HG02798 (cell line): ENCODE measurements around the gene DAAM2.

ENCODE experiments used
- ATAC-seq: cut with Tn5 transposase; IDR thresholded peaks from one replicate; pipeline ENCODE4 v1.9.1; 2021; ENCODE audit warnings: mild to moderate bottlenecking; ENCODE audit not compliant: unreplicated experiment, poor library complexity

Gene DAAM2

DNA sequence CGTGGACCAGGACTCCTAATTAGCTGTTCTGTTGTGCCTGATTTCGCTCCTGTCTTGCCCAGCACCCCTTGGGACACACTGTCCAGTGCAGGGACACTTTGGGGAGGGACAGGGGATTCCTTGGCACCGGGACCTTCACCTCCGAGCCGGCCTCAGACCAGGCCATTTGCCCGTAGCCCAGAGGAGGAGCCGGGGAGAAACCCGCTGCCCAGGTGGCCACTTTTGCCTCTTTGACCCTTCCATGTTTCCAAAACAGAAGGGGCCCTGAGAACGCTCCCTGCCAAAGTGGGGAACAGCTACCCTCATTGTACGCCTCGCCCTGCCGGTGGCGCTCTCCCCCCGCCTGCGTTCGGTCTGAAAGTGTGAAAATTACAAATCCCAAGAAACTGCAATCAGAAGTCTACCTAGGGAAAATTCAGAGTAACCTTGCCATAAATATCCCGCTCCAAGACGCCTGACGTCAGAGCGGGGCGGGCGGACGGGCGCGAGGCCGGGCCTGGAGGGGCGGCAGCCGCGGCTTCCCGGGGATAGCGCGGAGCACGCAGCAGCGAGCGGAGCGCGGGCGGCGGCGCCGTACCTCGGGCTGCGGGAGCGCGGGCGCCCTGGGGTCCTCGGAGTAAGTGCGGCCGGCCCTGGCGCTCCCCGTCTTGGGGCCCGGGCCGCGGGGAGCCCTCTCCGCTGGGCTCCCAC lies at the start of gene DAAM2:
Gene DAAM2 (plus strand): TSS at position 527 of the 690 bp plus-strand sequence. CDS start 63,927 bp downstream, outside the sequence.
- no peak for ATAC-seq

DNA sequence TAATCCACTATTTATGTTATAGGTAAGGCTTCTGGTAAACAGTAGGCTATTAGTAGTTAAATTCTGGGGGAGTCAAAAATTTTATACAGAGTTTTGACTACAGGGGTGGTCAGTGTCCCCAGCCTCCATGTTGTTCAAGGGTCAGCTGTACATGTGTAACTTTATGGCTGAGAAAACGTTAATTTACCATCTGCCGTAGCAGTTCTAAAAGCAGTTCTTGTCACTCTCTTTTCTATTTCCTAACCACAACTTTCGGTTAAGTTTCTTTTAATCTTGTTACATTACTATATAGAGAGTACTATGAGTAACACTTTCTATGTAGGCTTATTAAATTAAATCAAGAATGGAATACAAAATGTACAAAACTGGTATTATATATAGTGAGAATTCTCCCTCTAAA lies 45.4 kb upstream of the DAAM2 start:
- no peak for ATAC-seq

DNA sequence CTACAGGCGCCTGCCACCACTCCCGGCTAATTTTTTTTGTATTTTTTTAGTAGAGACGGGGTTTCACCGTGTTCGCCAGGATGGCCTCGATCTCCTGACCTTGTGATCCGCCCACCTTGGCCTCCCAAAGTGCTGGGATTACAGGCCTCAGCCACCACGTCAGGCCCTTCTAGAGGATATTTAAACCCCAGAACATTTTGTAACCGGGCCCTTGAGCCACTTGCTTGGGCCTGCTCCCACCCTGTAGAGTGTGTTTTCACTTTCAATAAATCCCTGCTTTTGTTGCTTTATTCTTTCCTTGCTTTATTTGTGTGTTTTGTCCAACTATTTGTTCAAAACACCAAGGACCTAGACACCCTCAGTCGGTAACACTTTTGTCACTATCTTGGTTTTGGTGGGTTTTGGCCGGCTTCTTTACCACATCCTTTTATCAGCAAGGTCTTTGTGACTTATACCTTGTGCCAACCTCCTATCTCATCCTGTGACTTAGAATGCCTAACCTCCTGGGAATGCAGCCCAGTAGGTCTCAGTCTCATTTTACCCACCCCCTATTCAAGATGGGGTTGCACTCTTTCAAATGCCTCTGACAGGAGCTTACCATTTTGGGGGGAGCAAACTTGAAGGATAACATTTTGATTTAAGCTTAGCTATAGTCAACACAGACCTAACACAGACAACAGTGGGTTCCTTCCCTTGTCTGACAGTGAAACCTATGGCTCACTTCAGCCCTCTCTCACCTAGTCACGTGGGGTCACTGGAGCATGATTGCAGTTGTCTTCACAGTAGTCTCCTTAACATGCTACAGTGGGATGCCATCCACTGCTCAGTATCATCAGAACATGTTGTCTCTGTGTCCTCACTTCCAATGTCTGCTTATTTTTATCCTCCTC lies 39.1 kb upstream of the DAAM2 start:
- ATAC-seq, result no peak

DNA sequence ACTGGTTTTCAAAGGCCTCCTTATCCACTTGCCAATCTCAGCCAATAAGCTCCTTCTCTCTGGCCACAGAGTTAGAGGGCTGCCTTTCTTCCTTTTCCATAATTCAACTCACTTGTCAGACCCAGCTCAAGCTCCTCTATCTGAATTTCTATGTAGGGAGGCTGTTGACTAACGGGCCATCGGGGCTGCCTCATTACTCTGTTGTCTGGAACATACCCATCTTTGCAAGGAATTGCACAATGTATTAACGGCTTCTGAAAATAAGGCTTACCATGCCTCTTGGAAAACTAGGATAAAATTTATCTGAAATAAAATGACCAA lies 38.5 kb upstream of the DAAM2 start:
- no peak for ATAC-seq

DNA sequence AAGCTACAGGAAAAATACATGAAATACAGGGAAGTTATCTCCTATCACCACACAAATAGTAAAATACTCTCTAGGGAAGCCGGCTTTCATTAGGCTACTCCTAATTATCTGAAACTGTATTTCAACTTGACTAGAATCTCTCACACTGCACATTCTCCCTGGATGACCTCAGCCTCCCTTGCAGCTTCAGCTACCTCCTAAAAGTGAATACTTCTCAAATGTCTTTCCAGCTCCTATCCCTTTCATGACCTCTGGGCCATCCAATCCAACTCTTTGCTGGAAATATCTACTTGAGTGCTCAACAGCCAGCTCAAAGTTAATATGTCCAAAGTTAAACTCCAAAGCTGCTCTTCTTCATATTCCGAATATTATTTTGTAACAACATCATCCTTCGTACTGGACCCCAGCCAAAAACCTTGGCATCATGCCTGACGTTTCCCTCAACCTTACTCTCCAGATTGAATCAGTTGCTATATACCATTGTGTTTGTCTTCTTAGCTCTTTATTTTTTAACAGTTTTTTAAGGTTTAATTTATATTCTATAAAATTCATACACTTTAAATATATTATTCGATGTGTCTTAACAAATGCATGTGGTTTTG lies 37.6 kb upstream of the DAAM2 start:
- no peak for ATAC-seq

DNA sequence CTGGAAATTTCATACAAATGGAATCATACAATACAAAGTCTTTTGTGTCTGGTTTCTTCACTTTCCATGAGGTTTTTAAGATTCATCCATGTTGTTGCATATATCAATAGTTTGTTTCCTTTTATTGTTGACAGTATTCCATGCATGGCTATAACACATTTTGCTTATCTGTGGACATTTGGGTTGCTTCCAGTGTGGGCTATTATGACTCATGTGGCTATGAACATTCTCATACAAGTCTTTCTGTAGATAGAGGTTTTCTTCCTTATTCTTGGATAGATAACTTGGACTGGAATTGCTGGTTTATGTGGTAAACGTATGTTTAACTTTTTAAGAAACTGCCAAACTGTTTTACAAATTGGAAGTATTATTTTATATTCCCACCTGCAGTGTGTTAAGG lies 36.9 kb upstream of the DAAM2 start:
- ATAC-seq, result no peak

DNA sequence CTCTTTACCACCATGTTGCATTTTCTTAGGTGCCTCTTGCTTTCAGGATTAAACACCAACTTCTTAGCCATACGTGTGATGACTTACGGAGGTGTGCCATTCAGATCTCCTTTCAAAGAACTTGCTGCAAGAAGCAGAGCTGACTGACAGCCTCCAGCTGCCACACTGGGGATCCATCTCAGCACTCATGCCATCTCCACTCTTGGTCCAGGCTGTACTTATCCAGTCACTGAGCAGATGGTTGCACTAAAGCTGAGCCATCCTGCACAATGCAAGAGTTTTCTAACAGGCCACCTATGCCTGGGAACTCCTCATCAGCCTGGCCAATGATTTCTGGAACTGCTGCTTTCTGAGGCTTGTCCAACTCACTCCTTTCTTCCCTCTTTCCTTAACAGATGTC lies 35.6 kb upstream of the DAAM2 start:
- no peak for ATAC-seq

DNA sequence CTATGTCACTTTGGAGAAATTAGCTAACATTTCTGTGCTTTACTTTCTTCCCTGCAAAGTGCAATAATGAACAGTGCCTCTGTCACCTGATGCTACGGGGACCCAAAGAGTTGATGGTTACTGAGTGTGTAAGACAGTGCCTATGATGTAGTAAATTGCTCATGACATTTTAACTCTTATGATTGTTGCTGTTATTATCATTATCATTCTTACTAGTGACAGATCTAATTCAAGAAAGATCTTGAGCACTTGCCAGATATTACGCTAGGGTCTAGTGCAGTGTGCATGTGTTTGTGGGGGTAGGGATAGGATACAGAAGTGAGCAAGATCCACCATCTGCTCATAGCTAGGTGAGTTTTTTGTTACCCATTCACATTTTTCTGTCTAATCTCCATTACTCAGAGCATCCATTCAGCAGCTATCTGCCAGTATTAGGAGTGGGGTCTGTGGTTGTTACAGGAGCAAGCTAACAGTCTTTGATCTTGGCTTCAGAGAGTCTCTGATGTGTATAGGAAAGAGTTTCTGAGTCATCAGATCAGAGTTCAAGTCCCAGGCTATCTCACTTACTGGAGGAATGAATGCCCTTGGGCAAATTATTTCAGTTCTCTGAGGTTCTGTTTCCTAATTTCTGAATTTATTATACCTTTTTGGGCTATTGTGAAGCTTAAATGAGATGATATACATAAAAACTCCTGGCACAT lies 33.1 kb upstream of the DAAM2 start:
- no peak for ATAC-seq

DNA sequence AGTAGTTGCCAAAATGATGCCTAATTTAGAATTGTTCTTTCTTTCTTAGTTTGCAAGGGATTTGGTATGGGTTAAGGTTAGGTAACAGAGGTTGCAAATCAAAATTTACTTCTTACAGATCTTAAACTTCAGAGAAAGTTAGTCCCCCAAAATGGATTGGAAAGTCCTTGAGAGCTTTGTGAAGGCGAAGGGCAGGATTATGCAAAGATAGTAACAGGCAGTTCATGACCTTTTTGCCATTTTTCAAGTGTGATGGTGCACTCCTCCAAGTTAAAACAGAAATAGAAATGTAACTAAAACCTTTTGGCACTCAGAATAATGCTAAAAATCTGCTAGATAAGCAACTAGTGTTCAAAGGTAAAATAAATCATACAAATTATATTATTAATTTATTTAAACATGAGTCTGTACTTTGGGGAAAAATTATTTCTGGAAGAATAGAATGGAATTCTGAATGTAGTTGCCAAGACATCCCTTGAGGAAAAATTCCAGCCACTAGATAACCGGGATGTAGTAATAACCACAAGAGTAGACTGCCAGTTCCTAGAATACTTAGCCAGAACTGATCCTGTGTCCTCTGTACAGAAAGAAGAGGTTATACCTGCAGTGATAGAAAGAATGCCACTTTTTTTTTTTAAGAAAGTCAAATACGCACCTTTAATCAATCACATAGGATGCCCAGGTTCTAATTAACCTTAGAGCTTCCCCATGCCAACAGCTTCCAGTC lies 31.8 kb upstream of the DAAM2 start:
- ATAC-seq, result no peak

DNA sequence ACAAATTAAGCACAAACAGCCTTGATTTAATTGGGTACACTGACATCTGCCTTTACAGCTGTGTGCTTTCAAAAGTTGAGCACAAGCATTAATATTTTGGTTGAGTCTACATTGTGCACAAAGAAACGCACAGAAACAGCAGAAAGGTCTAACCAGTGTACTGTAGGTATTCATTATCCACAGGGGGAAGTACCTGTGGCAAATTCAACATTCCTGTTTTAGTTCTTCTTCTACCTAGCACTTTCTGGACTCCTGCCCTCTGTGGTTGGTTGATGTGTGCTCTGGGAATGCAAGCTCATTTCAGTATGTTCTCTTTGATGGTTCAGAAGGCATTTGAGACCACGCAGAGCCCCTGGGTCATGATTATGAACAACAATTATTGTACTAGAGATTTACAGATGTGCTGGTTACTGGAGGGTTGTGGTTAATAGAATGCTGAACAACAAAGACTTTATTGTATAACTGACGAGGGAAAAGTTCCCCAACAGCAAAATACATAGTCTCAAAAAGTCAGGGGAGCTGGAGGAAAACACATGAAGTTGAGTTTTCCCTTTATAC lies 26.6 kb upstream of the DAAM2 start:
- ATAC-seq, result no peak

DNA sequence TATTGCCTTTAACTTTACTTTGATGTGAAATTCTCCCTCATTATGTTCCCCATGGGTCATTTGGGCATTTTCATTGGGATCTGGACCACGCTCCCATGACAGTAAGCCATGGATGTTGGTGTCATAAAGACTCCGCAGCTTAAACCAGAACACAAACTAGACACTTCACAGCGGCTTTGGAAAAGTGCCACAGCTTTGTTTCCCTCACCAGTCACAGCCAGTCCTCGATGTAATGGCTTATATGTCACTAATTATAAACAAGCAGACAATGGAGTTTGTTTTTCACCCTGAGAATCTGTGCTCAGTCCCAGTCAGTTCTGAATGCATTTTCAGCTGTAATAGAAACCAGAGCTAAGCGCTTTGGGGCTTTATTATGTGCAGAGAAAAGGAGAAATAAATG lies 23.2 kb upstream of the DAAM2 start:
- ATAC-seq, result no peak

DNA sequence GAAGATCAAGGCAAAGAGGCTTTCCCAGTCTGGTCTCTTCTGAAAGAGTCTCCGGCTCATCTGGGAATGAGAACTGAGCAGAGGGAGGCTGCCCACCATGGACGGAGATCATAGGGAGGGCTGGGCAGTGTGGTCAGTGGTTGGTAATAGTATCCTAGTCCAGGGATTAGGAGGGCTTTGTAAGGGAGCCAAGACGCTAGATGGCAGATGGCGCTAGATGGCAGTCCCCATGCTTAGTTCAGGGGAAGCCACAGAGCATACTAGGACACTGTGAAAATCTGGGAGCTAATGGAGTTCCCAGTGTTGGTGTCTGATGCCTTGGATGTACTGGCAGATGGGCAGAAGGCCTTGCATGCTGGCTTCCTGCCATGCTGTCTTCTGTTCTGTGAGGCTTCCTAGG lies 21.7 kb upstream of the DAAM2 start:
- no peak for ATAC-seq

DNA sequence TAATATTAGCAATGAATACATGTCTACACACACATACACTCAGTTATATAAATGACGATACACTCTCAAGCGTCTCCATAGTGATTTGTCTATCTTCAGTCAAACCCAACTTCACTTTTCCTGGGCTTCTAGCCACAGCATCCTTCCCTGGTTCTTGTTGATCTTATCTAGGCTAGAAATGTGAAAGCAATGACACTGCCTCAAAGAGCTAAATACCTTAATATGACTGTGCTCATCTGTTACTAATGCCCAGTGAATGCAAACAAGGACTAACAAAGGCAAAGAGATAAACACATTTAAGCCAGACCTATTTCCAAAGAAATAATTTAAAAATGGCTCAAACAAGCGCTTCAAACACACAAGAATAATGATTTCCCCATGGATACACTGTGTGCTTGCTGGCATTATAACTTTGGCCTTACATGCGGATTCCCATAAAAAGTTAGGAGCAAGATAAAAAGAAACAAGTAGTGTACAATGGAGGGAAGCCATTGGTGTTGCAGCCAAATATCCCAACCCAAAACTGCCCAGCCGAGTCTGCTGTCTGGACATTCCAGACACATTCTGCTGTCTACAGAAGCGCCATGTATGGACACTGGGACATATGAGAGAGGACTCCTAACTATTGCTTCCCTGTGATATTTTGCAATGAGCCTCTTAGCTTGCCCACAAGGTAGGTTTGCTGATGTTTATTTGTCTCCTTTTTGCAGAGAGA lies 19.5 kb upstream of the DAAM2 start:
- ATAC-seq, result no peak

DNA sequence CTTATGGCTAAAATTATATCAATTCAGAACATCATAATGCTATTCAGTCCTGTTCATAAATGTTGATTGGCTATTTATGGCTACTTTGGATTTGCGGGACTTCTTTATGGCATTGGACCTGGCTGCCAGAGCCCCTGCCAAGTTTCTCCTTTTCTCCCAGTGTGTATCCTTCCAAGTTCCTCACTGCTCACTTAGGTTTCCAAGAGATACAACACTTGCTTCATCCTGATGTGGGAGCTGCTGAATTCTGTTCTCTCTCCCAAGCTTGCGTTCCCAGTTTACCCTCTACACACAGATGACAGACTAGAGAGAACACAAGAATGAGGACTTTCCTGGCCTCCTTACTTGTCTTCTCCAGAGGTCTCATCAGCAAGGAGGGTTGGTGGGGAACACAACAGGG lies 18.4 kb upstream of the DAAM2 start:
- ATAC-seq, result no peak

DNA sequence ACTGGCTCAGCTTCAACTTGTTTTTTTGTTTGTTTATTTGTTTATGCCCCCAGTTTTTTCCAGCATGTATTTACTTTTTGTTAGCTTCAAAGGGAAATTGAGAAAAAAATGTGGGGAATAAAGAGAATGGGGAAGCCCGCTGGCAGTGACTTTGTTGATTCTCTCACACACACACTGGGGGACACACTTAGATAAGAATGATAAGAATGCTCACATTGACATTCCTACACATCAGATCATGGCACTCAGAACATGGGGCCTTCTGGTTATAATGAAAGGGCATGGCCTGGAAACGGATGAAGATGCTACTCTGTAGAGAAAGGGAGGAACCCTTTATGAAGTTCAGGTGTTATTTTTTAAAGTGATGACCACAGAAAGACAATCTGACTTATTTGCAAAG lies 15.6 kb upstream of the DAAM2 start:
- ATAC-seq, result no peak

DNA sequence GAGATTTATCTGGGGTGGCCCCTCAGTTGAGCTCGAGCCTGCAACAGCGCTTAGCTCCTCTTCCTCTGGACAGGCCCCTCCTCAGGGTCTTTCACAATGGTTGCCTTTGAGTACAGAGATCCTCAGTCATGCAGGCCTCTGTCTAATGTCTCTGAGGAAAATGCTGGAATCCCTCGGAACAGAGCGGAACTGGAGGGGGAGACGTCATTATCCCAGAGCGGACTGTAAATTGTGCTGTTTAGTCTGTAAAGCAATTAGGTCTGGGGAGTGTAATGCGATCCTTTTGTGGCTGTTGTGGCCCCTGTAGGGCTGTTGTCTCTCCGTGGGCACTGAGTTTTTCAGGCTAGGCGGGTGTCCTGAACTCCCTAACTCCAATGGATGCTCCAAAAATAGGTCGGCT lies 15.0 kb upstream of the DAAM2 start:
- ATAC-seq, result no peak

DNA sequence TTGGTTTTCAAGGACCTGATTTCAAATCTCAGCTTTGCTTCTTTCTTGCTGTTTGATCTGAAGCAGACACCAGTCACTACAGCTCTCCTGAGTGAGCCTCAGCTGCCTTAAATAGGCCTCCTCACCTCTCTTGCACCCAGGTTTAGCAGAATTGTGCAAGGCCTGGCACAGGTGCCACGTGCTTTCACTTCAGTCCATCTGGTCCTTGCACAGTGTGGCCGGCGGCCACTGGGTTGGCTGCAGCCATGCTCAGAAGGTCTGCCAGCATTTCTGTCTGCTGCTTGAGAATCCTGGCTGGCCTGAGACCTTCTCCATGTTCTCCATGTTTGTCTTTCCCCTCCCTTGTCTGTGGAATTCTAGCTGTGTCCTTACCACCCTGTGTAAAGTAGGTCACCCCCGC lies 14.5 kb upstream of the DAAM2 start:
- ATAC-seq, result no peak

DNA sequence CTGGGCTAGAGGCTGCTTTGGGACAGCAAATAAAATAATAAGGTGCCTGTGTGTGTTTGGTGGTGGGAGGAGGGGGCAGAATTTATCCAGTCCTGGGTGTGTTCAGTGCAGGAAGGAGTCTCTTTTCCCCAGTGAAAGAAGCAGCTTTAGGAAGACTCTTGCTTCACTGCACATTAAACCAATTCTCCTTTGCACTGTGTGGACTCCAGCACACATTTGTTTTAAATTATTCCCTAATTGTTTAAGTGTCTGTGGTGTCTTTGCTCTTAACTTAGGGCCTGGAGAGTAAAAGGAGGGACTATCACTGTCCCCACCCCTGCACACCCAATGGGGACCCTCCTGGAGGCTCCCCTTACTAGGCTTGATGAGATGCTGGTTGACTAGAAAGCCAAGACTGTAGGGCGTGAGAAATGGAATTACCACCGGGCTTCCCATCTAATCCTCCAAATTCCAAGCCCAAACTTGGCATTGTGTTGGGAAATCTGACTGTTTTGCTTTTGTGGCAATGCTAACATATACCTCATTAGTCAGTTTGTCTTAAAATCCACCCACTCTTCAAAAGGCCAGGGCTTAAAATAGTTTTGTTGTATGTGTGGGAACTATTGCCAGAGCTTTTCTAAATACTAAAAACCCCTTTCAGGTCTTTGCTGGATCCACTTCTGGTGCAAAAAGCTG lies 13.5 kb upstream of the DAAM2 start:
- no peak for ATAC-seq

DNA sequence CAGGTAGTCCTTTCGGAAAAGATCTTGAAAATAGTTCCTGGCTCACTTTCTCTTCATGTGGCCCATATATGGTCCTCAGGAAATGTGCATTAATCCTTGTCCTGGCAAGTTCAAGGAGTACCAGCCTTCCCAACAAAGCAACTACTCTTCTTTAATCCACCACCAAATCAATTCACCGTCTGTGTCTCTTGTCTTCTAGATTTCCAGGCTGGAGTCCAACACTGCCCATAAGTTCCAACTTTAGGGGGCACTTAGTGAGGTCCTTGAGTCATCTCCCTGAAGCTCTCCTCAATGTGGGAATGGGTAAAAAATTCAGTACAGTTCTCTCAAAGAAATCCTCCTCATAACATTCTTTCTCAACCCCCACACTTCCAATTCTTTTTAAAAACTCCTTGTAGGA lies 6.9 kb upstream of the DAAM2 start:
- no peak for ATAC-seq
